Loucy (cell line): ENCODE data around the gene TSC2.
"Not testable (repeated sequence)": the region's sequence is repeated elsewhere in the genome, so short reads cannot be mapped to it uniquely, and the experiment has no call there.

Experiments used
- H2AFZ ChIP-seq: fragments of 200-600 bp; sonication (generic); 2 replicates; pipeline ENCODE4 v1.6.0; 2016; ENCODE audit warnings: antibody characterized with exemption, mild to moderate bottlenecking, low read length, moderate library complexity
- H3F3A ChIP-seq: fragments of 200-600 bp; 2 replicates; pipeline ENCODE4 v1.6.0; 2016; ENCODE audit warnings: antibody characterized with exemption, low read depth, mild to moderate bottlenecking
- H3K27me3 ChIP-seq: fragments of 200-600 bp; sonication (generic); 2 replicates; pipeline ENCODE4 v1.6.1; 2014; ENCODE audit warnings: low read length, mild to moderate bottlenecking; ENCODE audit not compliant: insufficient read depth, poor library complexity, severe bottlenecking
- H3K36me3 ChIP-seq: fragments of 200-600 bp; sonication (generic); 2 replicates; pipeline ENCODE4 v1.6.1; 2016; ENCODE audit warnings: low read length; ENCODE audit not compliant: insufficient read depth
- H3K4me1 ChIP-seq: fragments of 200-600 bp; sonication (generic); 2 replicates; pipeline ENCODE4 v1.5.1; 2014; ENCODE audit warnings: low read length, mild to moderate bottlenecking; ENCODE audit not compliant: insufficient read depth, poor library complexity, severe bottlenecking
- H3K4me2 ChIP-seq: fragments of 200-600 bp; sonication (generic); 2 replicates; pipeline ENCODE4 v1.6.0; 2014; ENCODE audit warnings: antibody characterized with exemption, low read length, low read depth, mild to moderate bottlenecking; ENCODE audit not compliant: poor library complexity, severe bottlenecking
- H3K4me3 ChIP-seq: fragments of 200-600 bp; sonication (generic); 2 replicates; pipeline ENCODE4 v1.5.1; 2014; ENCODE audit warnings: low read length, mild to moderate bottlenecking, mixed read lengths; ENCODE audit not compliant: poor library complexity, severe bottlenecking
- H3K79me2 ChIP-seq: fragments of 200-600 bp; sonication (generic); 2 replicates; pipeline ENCODE4 v1.6.1; 2014; ENCODE audit warnings: low read length; ENCODE audit not compliant: insufficient read depth
- H3K9ac ChIP-seq: fragments of 200-600 bp; sonication (generic); 2 replicates; pipeline ENCODE4 v1.6.0; 2014; ENCODE audit warnings: mild to moderate bottlenecking, low read depth, low read length, moderate library complexity; ENCODE audit not compliant: poor library complexity, severe bottlenecking
- H3K9me2 ChIP-seq: fragments of 200-600 bp; sonication (generic); replicated peaks from 2 replicates; pipeline ENCODE4 v1.6.1; 2016; ENCODE audit warnings: low read depth, low read length, mixed read lengths
- H3K9me3 ChIP-seq: fragments of 200-600 bp; sonication (generic); 2 replicates; pipeline ENCODE4 v1.6.1; 2014; ENCODE audit warnings: mild to moderate bottlenecking, antibody characterized with exemption, low read length, low read depth; ENCODE audit not compliant: insufficient read depth
- H4K20me1 ChIP-seq: fragments of 200-600 bp; sonication (generic); 2 replicates; pipeline ENCODE4 v1.6.0; 2014; ENCODE audit warnings: antibody characterized with exemption, low read length, mild to moderate bottlenecking; ENCODE audit not compliant: insufficient read depth, poor library complexity, severe bottlenecking
- CTCF ChIP-seq: fragments of 200-600 bp; sonication (generic); conservative IDR thresholded peaks from 2 replicates; pipeline ENCODE4 v1.5.1; 2014; ENCODE audit warnings: mild to moderate bottlenecking, antibody characterized with exemption, low read length
- EZH2phosphoT487 ChIP-seq: fragments of 200-600 bp; IDR thresholded peaks from 2 replicates; pipeline ENCODE4 v1.6.1; 2018; ENCODE audit warnings: antibody characterized with exemption, mild to moderate bottlenecking, moderate library complexity, borderline replicate concordance

The TSC2 gene

GRCh38 chr16:2009164-2009711 lies 38.5 kb upstream of the TSC2 start:
- Histone ChIP-seq H3K4me2 (peak overlapping the region; percentile 95), H4K20me1 (peaks cover 17% of the 10 kb centered on the region), H3K9me2 (no peaks in the 10 kb centered on the region), H3K36me3 (no peaks in the 10 kb centered on the region), H3K4me1 (peaks cover 10% of the 10 kb centered on the region), H3K9me3 (no peaks in the 10 kb centered on the region), H3K27me3 (no peaks in the 10 kb centered on the region), H2AFZ (no peak overlapping the region), H3K9ac (peak overlapping the region; percentile 82), H3F3A (no peaks in the 10 kb centered on the region), H3K4me3 (peak overlapping the region; percentile 80), H3K79me2 (peaks cover 48% of the 10 kb centered on the region)
- no peak for TF ChIP-seq CTCF

DNA sequence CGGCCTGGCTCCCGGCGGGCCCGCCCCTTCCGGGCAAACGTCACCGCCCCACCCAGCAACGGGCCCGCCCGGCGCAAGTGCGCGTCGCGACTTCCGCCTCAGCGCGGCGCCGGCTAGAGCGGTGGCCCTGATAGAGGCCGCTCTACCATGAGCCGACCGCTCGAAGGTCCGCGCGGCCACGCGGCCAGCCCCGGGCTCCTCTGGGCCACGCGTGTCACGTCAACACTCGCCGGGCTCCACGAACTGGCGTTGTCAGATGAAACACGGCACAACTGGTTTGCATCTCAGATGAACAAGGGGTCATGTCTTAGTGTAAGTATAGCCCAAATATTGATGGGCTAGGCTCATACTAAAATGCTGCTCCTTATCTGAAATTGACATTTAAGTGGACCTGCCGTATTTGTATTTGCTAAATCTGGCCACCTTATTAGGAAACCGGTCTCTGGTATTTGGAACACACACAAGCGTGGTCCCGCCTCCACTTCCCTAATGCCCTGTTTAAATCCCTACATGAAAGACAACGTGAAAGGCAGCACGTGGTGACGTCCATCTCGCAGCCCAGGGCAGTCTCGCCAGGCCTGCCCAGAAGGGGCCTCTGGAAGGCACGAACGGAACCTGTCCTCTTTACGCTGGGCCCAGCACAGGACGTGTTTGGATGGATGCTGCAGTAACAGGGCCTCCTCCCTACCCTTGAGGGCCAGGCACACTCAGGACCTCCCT lies 37.8 kb upstream of the TSC2 start, which contains the start of gene ZNF598:
ZNF598 (minus strand) TSS at position 31 of the 720 bp plus-strand sequence.
- H3K4me1 ChIP-seq, result peaks cover 10% of the 10 kb centered on the region
- H3K9me2 ChIP-seq, result no peaks in the 10 kb centered on the region
- H3K27me3 ChIP-seq, result no peaks in the 10 kb centered on the region
- H4K20me1 ChIP-seq, result peaks cover 17% of the 10 kb centered on the region
- no peaks in the 10 kb centered on the region for H3K36me3 ChIP-seq
- no peaks in the 10 kb centered on the region for H3K9me3 ChIP-seq
- no peak for TF ChIP-seq CTCF
- no peak for TF ChIP-seq EZH2phosphoT487
- peak within 1 kb of the TSS; percentile 99 for H2AFZ ChIP-seq
- peaks cover 44% of the 10 kb centered on the region for H3K79me2 ChIP-seq
- H3F3A ChIP-seq, result no peaks in the 10 kb centered on the region
- H3K4me3 ChIP-seq, result peak within 1 kb of the TSS; percentile 96
- peak within 1 kb of the TSS; percentile 95 for H3K4me2 ChIP-seq
- H3K9ac ChIP-seq, result peak within 1 kb of the TSS; percentile 87

DNA sequence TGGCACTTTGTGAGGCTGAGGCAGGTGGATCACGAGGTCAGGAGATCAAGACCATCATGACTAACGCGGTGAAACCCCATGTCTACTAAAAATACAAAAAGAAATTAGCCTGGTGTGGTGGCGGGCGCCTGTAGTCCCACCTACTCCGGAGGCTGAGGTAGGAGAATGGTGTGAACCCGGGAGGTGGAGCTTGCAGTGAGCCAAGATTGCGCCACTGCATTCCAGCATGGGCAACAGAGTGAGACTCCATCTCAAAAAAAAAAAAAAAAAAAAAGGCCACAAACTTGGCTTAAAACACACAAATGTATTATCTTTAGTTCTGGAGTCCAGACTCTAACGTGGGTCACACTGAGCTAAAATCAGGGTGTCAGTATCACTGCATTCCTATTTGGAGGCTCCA lies 36.1 kb upstream of the TSC2 start:
- not testable (repeated sequence) for H3K4me3 ChIP-seq, H3K36me3 ChIP-seq, H3K27me3 ChIP-seq, H3K4me2 ChIP-seq, H3K9me3 ChIP-seq, H3K9ac ChIP-seq, H2AFZ ChIP-seq, H3K9me2 ChIP-seq, H3F3A ChIP-seq
- peaks cover 17% of the 10 kb centered on the region for H4K20me1 ChIP-seq
- peaks cover 10% of the 10 kb centered on the region for H3K4me1 ChIP-seq
- peaks cover 26% of the 10 kb centered on the region for H3K79me2 ChIP-seq

GRCh38 chr16:2013527-2013926 lies 34.3 kb upstream of the TSC2 start:
- no peaks in the 10 kb centered on the region for H3K27me3 ChIP-seq
- no peaks in the 10 kb centered on the region for H3K9me3 ChIP-seq
- H2AFZ ChIP-seq, result no peak overlapping the region
- peaks cover 7% of the 10 kb centered on the region for H3K4me1 ChIP-seq
- H3K4me3 ChIP-seq, result no peak overlapping the region
- peaks cover 8% of the 10 kb centered on the region for H3K79me2 ChIP-seq
- H3F3A ChIP-seq, result no peaks in the 10 kb centered on the region
- H3K36me3 ChIP-seq, result no peaks in the 10 kb centered on the region
- no peak overlapping the region for H3K4me2 ChIP-seq
- peaks cover 5% of the 10 kb centered on the region for H4K20me1 ChIP-seq
- H3K9me2 ChIP-seq, result no peaks in the 10 kb centered on the region
- TF ChIP-seq EZH2phosphoT487 (no peak), CTCF (no peak)
- H3K9ac ChIP-seq, result no peak overlapping the region
